GM12878 (cell line): ENCODE data around the gene IFI27L1. TPM values are rescaled to one million over a fixed set of nuclear protein-coding genes. Genes with fewer than 3 reads are reported as not detected.

Experiments used
- ATAC-seq: fragments of 200-7000 bp; cut with Tn5 transposase; 3 replicates; pipeline ENCODE4 v1.9.1; 2020; ENCODE audit warnings: mild to moderate bottlenecking, moderate library complexity
- BruUV-seq: library from RNA; stranded (reverse); fragments of 400-500 nt; replicated peaks from 2 replicates; lab custom pipeline; 2021; lab: Mats Ljungman, UMichigan
- CTCF ChIA-PET: fragments of 300-600 bp; sonication (Branson Sonifier 250); formaldehyde crosslinking; extraction: SDS; loops from one replicate; lab custom pipeline; 2021; ENCODE audit warnings: inconsistent platforms; lab: Yijun Ruan, JAX
- POLR2A ChIA-PET: fragments of 350-600 bp; formaldehyde crosslinking; extraction: SDS; loops from one replicate; lab custom pipeline; 2021; ENCODE audit warnings: inconsistent platforms; lab: Charles Lee
- RAD21 ChIA-PET: fragments of 300-600 bp; sonication (Branson Sonifier 250); formaldehyde crosslinking; loops from one replicate; lab custom pipeline; 2023; ENCODE audit warnings: antibody characterized with exemption; ENCODE audit not compliant: unreplicated experiment; lab: Charles Lee
- SMC1A ChIA-PET: fragments of 300-600 bp; sonication (Branson Sonifier 250); formaldehyde crosslinking; loops from one replicate; lab custom pipeline; 2023; ENCODE audit not compliant: unreplicated experiment, uncharacterized antibody; lab: Charles Lee
- DNase-seq: peaks from one replicate; pipeline ENCODE4 v3.0.0-alpha.2; 2011; ENCODE audit warnings: low read depth, low spot score
- FAIRE-seq: peaks from 3 replicates; lab custom pipeline; 2011; peaks lifted over from hg19 to GRCh38; lab: Jason Lieb, UNC
- H2AFZ ChIP-seq: 2 replicates; pipeline ENCODE4 v1.6.0; 2011; ENCODE audit warnings: low read depth, low read length, control low read depth; ENCODE audit not compliant: control insufficient read depth
- H3K27ac ChIP-seq: 2 replicates; pipeline ENCODE4 v1.5.1; 2011; ENCODE audit warnings: control low read depth; ENCODE audit not compliant: control insufficient read depth, insufficient read depth
- H3K27me3 ChIP-seq, 2 experiments: replicated peaks in 1 of 2; 2 replicates each; pipeline versions ENCODE4 v1.6.0 to v1.6.1; 2011; ENCODE audit warnings: low read length in 1 of 2; ENCODE audit not compliant: control insufficient read depth in 2 of 2, insufficient read depth in 2 of 2
- H3K36me3 ChIP-seq, 2 experiments: 2 replicates each; pipeline ENCODE4 v1.5.1; 2011; ENCODE audit warnings: low read length in 1 of 2; ENCODE audit not compliant: control insufficient read depth in 2 of 2, insufficient read depth in 2 of 2
- H3K4me1 ChIP-seq: 2 replicates; pipeline ENCODE4 v1.6.1; 2011; ENCODE audit warnings: mild to moderate bottlenecking, low read length, moderate library complexity, mixed read lengths; ENCODE audit not compliant: control insufficient read depth, insufficient read depth
- H3K4me2 ChIP-seq: 2 replicates; pipeline ENCODE4 v1.6.0; 2011; ENCODE audit warnings: control low read depth; ENCODE audit not compliant: control insufficient read depth, insufficient read depth
- H3K4me3 ChIP-seq: fragments of 200-600 bp; sonication (generic); 2 replicates; pipeline ENCODE4 v1.5.1; 2016
- H3K79me2 ChIP-seq: 2 replicates; pipeline ENCODE4 v1.6.0; 2011; ENCODE audit warnings: low read length; ENCODE audit not compliant: control insufficient read depth, insufficient read depth
- H3K9ac ChIP-seq: 2 replicates; pipeline ENCODE4 v1.8.0; 2011; ENCODE audit warnings: low read length, control low read depth, mixed read lengths; ENCODE audit not compliant: control insufficient read depth, insufficient read depth
- H3K9me3 ChIP-seq: replicated peaks from 3 replicates; pipeline ENCODE4 v1.5.1; 2011; ENCODE audit warnings: mild to moderate bottlenecking, low read length; ENCODE audit not compliant: control insufficient read depth, insufficient read depth
- H4K20me1 ChIP-seq: 2 replicates; pipeline ENCODE4 v1.6.0; 2011; ENCODE audit not compliant: control insufficient read depth, insufficient read depth
- ATF2 ChIP-seq: IDR thresholded peaks from 2 replicates; pipeline ENCODE4 v1.6.1; 2012; ENCODE audit warnings: low read length, inconsistent platforms
- BCLAF1 ChIP-seq: fragments of 450-650 bp; IDR thresholded peaks from 2 replicates; pipeline ENCODE4 v1.6.1; 2017; ENCODE audit warnings: antibody characterized with exemption, mild to moderate bottlenecking, moderate library complexity
- HDAC2 ChIP-seq: fragments of 200-600 bp; sonication (generic); IDR thresholded peaks from 2 replicates; pipeline ENCODE4 v1.6.1; 2017
- NR2C1 ChIP-seq: fragments of 450-650 bp; IDR thresholded peaks from 2 replicates; pipeline ENCODE4 v1.6.1; 2017; ENCODE audit warnings: antibody characterized with exemption, mild to moderate bottlenecking, moderate library complexity
- SIN3A ChIP-seq: IDR thresholded peaks from 2 replicates; pipeline ENCODE4 v1.6.1; 2012; ENCODE audit warnings: low read depth, low read length, improper control_type of control experiment
- SMAD1 ChIP-seq: fragments of 450-650 bp; IDR thresholded peaks from 2 replicates; pipeline ENCODE4 v1.6.1; 2018; ENCODE audit warnings: mild to moderate bottlenecking, low read depth; ENCODE audit not compliant: partially characterized antibody
- SREBF2 ChIP-seq: IDR thresholded peaks from 2 replicates; pipeline ENCODE4 v1.6.1; 2012; ENCODE audit warnings: mild to moderate bottlenecking, low read length
- TARDBP ChIP-seq: IDR thresholded peaks from 2 replicates; pipeline ENCODE4 v1.6.1; 2016; ENCODE audit warnings: borderline replicate concordance
- TCF3 ChIP-seq: IDR thresholded peaks from 2 replicates; pipeline ENCODE4 v1.6.1; 2012; ENCODE audit warnings: low read depth, mild to moderate bottlenecking, low read length, borderline replicate concordance; ENCODE audit not compliant: insufficient read depth
- ZBED1 ChIP-seq: IDR thresholded peaks from 2 replicates; pipeline ENCODE4 v1.6.1; 2016; ENCODE audit warnings: borderline replicate concordance
- ZNF384 ChIP-seq: IDR thresholded peaks from 2 replicates; pipeline ENCODE4 v1.6.1; 2012; ENCODE audit warnings: low read depth, mild to moderate bottlenecking, low read length, improper control_type of control experiment, borderline replicate concordance
- ZNF687 ChIP-seq: fragments of 450-650 bp; IDR thresholded peaks from 2 replicates; pipeline ENCODE4 v1.6.1; 2017; ENCODE audit warnings: mild to moderate bottlenecking, moderate library complexity
- WGBS: methylation state at CpG from one replicate; pipeline ENCODE4 v1.1.6; 2016; ENCODE audit warnings: low lambda C conversion rate; ENCODE audit not compliant: insufficient replicate concordance, insufficient coverage; ENCODE audit errors: missing lambda C conversion rate; 5-methylcytosine and 5-hydroxymethylcytosine counted together
- in situ Hi-C: fragments of 300-500 bp; cut with MboI; formaldehyde crosslinking; loops from 9 replicates; pipeline ENCODE4 v1.14.3; 2018; ENCODE audit warnings: mixed read lengths
- intact Hi-C: fragments of 100-400 bp; cut with micrococcal nuclease; formaldehyde crosslinking; loops from one replicate; pipeline ENCODE4 v1.14.2; 2022; ENCODE audit not compliant: unreplicated experiment
- polyA plus RNA-seq, 11 experiments: library from polyadenylated mRNA; depleted of rRNA in 4 of 11; unstranded in 6 of 11; stranded (reverse) in 5 of 11; fragments of >200 nt; fragmentation: Nextera tagmentation in 4 of 11; fragmentation: Illumina TruSeq in 1 of 11; extraction: Ambion mirVana in 4 of 11; extraction: Trizol in 1 of 11; gene quantifications; 1 replicate in 1 of 11; 2 replicates in 10 of 11; pipeline versions ENCODE4 v1.2.1 to v1.2.3, GENCODE V29; 2011 to 2016; ENCODE audit warnings: inconsistent platforms in 2 of 11, missing spikeins in 2 of 11, low read depth in 1 of 11
- total RNA-seq, 4 experiments: library from RNA; depleted of rRNA in 3 of 4; stranded (reverse); fragments of >200 nt in 3 of 4; fragmentation: Illumina TruSeq in 1 of 4; extraction: Trizol in 1 of 4; gene quantifications; 2 replicates each; pipeline versions ENCODE4 v1.2.1 to v1.2.3, GENCODE V29; 2013 to 2021

The IFI27L1 gene
- total and polyA plus RNA-seq, 10 of the 15 experiments (the other 5 are each of a cell fraction or from before 2014, with no cell fraction given), result 17.4 to 38.8 (median 27.6) TPM

- H3K9ac ChIP-seq, result no peak overlapping the region
- H3K4me1 ChIP-seq, result no peaks in the 10 kb centered on the region
- FAIRE-seq (no peak), DNase-seq (no peak), ATAC-seq (no peak)
- no peaks in the 10 kb centered on the region for H3K36me3 ChIP-seq
- H2AFZ ChIP-seq, result no peak overlapping the region
- H3K79me2 ChIP-seq, result no peaks in the 10 kb centered on the region
- WGBS, result 44% methylated on average over 6 of the region's 7 CpGs
- ChIA-PET POLR2A (no interaction called here), SMC1A (interaction anchor here (1.1 kb wide), 1 partner anchor 10 kb away, joined by 3 read pairs; no protein-coding TSS in a partner anchor), CTCF (interaction anchor here (0.9 to 8.5 kb wide), 7 partner anchors 17 to 384 kb away, joined by 3 to 221 read pairs (median 34); no protein-coding TSS in a partner anchor), RAD21 (interaction anchor here (5.1 kb wide), 1 partner anchor 99 kb away, joined by 82 read pairs; no protein-coding TSS in a partner anchor)
- in situ Hi-C loops (loop anchor here (5.0 kb wide), 2 partner anchors 99 to 144 kb away; no protein-coding TSS in a partner anchor), intact Hi-C loops (no loop called here)
- TF ChIP-seq ATF2, result no peak
- no peak for TF ChIP-seq TCF3
- TF ChIP-seq ZBED1, result no peak
- TF ChIP-seq SIN3A, result no peak
- no peak for TF ChIP-seq ZNF687
- no peak for TF ChIP-seq SMAD1
- TF ChIP-seq SREBF2, result no peak
- no peak for TF ChIP-seq NR2C1
- TF ChIP-seq BCLAF1, result no peak
- TF ChIP-seq ZNF384, result no peak
- TF ChIP-seq TARDBP, result no peak
- no peak for TF ChIP-seq HDAC2
- H4K20me1 ChIP-seq, result no peaks in the 10 kb centered on the region
- no peak overlapping the region for H3K4me3 ChIP-seq
- no peak overlapping the region for H3K4me2 ChIP-seq
- H3K9me3 ChIP-seq, result no peaks in the 10 kb centered on the region
- no peak overlapping the region for H3K27ac ChIP-seq
- 0 out of 4 replicates have a peak, but pooled peaks cover 0 to 5% of the 10 kb centered on the region in 2 experiments for H3K27me3 ChIP-seq
- no TSS peak for BruUV-seq
Measured at GRCh38 chr14:94038510-94038909, 42.6 kb upstream of the IFI27L1 start.
